Stimulated activated CD4-positive, alpha-beta T cell treated with anti-CD3 and anti-CD28 coated beads, Interleukin-15, amount 100 ng/mL, for 24 hours (primary cell): ENCODE data around the gene PEX10.

Experiments
- DNase-seq: peaks from one replicate; pipeline ENCODE4 v3.0.0-alpha.2; 2020

The PEX10 gene

DNA sequence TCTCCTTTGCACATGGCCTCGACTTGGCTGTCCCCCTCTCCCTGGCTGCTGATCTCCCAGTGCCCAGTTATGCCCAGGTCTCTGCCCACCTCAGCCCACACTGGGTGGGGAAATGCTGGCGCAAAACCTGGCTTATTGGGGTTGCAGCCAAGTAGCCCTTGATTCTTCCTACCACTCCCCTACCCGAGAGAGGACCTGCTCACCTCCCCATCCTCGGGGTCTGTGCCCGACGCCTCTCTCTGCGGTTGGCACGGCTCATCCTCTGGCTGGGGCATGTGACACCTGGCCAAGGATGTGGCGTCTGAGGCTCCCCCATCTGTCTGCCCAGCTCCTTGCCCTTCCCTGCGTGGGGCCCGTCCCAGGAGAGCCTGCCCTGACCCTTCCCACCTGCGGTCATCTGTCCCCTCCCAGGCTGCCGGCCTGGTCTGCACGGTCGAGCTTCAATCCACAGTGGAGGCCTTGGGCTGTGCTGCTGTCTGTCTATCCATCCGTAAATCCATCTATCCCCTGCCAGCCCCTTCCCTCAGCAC is 6.5 kb upstream of the PEX10 start:
- no peak for DNase-seq

DNA sequence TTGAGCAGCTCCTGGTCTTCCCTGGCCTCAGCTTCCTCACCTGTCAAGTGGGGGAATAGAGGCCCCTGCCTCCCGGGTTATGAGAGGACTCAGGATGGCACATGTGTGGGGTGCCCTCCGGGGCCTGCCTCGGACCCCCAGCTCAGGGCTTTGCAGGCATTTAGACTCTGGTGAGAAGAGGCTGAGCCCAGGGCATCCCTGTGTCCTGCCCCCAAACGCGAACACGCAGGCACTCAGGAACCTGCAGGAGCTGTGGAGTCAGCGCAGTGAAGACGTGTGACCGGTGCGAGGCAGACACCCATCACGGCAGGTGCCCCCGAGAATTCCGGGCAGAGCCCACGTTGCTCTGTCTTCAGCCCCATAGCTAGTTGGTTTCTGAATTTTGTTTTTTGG is 5.5 kb upstream of the PEX10 start:
- no peak for DNase-seq

DNA sequence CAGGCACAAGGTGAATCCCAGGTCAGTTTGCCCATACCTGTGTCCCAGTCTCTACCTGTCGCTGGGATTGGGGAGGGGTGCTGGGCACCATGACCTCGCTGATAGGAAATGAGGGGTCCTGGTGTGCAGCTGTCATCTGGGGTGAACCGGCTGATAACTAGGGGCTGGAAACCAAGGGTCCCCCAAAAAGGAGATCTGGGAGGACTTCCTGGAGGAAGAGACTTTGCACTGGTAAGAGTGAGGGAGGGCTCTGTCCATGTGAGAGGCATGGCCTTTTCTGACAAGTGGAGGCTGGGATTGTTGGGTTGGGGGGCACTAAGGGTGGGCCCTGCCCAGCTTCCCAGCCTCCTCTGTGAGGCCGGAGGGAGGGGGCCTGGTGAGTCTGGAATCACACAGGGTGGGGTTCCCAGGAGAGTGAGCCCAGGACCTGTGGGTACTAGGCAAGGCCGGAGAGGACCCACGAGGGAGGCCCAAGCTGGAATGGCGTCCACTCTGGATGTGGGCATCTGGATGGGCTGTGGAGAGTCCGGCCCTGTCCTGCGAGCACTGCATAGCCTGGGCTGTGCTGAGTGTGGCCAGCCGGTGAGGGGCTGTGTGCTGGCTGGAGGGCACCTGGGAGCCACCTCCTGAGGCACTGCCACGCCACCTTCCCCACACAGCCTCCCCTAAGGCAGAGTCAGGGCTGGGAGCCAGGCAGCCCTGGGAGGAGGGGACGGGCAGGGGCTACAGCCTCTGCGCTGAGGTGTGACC is 4.9 kb upstream of the PEX10 start:
- DNase-seq: no peak

DNA sequence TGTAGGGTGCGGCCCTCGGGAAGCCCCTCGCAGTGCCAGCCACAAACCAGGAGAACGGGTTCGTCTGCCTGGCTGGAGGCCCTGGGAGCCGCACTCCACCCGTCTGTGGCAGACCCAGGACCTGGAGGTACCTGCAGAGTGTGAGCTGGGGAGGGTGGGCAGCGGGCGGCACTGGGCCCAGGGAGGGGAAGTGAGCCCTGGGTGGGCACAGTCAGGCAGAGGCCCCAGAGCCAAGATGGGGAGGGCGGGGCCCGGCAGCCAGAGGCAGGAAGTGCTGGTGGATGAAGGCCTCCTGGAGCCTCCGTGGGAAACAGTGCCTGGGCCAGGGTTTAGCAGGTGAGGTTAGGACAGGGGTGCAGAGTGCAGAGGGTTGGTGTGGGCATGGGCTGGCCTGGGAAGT is 4.0 kb upstream of the PEX10 start:
- peak; percentile 56 for DNase-seq

DNA sequence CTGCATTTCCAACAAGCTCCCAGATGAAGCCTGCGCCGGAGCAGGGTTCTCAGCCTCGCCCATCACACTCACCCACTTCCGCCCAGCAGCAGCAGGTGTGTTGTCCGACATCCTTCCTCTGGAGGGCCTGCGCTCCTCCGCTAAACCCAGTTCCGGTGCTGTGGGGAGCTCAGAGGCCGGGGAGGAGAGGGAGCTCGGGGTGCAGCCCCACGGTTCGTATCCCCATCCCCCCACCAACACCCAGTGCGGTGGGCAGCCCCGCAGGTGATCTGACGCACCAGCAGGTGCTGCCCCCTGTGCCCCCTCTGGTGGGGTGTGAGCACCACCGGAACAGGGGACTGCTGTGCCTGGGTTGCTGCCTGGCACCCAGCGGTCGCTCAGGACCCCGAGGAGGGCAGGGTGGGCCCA is 3.4 kb upstream of the PEX10 start:
- peak; percentile 70 for DNase-seq

DNA sequence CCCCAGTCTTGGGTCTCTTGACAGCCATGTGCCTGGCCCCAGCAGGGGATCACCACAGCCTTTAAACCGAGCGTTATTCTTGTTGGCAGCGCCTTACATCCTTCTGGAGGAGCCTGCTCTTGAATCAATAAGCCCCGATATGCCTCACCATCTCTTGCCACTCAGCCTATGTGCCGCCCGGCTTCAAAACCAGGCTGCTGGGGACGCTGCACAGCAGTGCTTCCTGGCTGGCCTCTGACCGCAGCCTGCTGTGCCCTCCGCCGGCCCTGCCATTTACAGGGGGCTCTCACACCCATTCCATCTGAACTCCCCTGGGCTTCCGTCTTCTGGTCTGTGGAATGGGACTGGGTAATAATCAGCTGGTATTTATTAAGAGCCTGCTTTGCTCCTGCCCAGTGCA is 3.0 kb upstream of the PEX10 start:
- DNase-seq: no peak

DNA sequence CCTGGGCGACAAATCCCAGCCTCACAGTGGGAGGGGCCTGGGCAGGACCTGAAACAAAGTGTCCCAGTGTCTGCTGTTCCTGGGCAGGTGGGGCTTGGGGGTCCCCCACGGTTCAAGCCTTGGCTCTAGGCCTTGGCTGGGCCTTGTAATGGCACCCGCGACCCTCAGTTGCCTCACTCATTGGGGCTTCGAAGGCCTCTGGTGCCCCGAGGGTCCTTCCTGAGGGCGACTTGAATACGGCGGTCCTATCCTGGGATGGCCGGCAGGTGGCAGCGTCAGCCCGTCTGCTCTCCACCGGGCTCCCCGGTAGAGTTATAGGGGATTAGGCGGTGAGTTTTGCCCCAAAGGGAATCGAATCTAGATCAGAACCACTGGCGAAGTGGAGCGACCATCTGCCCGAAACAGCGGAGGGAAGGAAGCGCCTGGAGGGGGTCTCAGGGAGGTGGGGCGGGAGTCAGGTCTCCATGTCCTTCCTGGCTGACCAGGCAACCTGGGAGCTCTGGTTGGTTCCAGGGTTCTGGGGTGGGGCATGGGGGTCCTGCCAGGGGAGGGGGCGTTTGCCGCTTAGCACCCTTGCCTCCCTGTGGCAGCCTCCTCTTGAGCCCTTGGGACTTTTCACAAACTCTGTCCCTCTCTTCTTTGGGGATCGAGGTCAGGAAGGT is 2.1 kb upstream of the PEX10 start:
- peak; percentile 87 for DNase-seq

DNA sequence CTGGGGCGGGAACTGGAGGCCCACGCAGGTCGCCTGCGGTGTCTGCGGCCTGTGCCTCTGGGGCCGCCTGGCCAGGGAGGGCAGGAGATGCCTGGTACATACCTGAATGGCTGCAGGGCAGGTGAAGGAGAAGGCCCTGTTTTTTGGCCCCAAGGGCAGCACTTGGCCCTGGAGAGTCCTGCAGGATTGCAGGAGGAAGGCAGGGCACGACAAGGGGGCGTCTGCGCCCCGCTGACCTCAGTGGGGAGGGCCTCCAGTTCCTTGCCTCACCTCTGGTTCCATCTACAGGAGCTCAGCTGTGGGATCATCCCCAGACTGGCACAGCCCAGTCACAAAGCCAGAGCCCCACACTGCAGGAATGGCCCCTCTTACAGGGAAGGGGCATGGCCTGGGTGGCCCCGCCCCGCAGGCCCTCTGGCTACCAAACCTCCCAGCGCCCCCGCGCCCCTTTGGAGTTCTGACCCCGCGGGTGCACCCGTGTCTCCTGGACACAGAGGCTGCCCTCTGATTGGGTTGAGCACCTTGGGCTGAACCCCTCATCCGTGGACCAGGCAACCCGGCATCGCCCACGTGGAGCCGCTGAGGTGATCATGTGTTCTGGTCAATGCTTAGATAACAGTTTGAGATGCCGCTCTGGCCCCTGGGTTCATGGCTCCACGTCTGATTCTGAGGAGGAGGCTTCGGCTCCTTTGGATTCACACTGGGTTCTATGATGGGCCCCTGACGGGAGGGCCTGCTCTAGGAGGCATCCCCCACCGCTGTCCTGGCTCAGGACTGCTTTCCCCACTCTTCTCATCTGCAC is 1.3 kb upstream of the PEX10 start:
- peak; percentile 56 for DNase-seq

DNA sequence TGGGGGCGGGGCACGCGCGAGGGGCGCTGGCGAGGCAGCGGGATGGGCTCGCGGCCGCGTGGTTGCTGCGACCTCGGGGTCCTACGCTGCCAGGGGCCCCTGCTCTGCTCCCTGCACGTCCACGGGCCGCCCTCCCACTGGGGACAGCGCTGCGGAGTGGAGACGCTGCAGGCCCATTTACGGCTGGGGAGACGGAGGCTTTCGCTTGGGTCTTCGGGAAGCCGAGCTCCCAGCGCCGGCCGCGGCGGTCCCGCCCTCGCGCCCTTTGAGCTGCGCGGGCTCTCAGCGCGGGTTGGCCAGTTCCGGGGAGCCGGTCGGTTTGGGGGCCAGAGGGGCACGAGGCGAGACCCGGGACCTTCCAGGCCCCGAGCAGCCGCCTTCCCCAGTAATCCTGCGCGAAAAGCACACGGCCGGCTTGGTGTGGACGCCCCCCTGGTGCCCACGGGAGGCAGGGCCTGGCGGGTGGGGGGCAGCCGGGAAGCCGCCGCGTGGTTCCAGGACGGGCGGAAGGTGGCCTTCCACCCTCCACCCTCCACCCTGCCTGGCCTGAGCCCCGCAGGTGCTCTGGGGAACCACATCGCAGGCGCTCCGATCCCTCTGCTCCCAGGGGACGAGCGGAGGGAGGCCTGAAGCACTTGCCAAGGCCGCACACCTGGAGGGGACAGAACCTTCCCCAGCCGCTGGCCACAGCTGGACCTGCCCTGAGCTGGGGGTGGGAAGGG is 570 bp upstream of the PEX10 start:
- DNase-seq: no peak

DNA sequence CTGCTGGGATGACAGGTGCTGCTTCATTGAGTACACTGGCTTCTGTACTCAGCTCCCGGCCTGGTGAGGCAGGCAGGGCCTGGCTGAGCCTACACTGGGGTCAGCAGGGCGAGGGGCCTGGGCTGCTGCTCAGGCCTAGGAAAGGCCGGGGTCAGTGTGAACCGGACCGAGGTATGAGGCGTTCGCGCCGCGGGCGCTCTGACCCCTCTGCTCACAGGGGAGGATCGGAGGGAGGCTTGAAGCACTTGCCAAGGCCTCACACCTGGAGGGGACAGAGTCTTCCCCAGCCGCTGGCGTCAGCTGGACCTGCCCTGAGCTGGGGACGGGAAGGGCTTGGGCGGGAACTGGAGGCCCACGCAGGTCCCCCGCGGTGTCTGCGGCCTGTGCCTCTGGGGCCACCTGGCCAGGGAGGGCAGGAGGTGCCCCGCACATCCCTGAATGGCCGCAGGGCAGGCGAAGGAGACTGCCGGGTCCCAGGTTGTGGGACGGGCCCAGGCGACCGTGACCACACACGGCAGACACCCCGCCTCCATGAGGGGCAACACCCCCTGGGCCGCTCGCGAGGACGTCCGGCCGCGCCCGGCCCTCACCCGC is 466 bp downstream of the PEX10 start:
- DNase-seq: no peak

DNA sequence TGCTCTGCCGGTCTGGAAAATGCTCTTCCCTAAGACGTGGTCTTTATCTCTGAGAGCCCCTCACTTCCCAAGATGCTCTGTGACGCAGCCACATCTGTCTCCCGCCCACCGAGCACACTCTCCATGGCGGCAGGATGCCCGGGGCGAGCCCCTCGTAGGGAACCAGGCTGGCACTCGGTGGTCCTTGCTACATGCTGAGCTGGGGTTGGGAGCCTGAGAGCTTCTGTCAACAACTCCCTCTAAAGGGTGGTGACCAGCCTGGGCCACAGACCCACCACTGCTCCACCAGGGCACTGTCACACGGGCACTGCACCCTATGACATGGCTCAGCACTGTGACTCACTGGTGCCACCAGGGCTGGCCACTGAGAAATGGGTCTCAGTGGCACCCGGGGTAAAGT is 2.6 kb downstream of the PEX10 start:
- DNase-seq: no peak

DNA sequence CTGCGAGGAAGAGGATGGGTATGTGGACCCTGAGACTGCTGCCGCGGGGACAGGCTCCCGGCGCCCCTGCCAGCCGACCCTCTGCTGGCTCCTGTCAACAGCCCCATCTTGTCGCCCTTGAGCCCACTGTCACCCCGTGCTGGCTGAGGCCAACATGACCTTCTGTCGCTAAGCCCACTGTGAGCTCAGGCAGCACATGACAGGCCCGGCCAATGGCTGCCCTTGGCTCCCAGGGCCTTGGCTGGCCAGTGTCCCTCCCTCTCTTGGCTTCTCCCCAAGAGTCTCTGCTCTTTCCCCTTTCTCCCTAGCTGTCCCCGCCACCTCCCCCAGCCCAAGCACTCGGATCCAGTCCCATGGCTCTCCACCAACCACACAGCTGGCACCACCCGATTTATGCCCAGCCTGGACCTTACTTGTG is 3.5 kb downstream of the PEX10 start:
- no peak for DNase-seq

DNA sequence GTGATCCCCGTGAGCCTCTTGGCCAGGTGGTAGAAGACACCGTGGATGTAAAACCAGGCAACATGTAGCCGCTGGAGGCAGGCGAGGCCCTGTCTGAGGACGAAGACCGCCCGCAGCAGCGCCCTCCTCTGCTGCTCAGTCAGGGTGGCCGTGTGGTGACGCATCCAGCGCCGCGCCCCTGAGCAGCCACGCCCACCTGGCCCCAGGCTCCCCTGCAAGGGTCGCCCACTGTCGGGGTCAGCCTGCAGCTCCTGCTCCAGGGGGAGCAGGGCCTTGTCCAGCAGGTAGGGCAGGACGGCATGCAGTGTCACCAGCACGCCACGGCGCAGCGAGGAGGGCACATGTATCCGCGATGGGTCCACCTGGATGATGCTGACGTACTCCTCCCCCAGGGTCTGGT is 3.9 kb downstream of the PEX10 start:
- DNase-seq: no peak

DNA sequence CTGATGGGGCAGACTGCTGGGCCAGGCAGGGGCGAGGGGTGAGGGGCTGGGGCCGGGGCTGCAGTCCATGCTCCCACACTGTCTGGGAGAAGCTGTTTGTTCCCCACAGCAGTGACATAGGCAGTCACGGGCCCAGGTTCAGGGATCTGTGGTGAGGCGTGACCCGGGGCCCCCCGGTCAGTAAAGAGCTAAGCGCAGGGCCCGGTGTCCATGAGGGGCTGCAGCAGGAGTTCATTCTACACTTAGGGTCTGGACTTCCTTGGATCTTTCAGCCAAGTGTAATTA is 4.4 kb downstream of the PEX10 start:
- DNase-seq: no peak

DNA sequence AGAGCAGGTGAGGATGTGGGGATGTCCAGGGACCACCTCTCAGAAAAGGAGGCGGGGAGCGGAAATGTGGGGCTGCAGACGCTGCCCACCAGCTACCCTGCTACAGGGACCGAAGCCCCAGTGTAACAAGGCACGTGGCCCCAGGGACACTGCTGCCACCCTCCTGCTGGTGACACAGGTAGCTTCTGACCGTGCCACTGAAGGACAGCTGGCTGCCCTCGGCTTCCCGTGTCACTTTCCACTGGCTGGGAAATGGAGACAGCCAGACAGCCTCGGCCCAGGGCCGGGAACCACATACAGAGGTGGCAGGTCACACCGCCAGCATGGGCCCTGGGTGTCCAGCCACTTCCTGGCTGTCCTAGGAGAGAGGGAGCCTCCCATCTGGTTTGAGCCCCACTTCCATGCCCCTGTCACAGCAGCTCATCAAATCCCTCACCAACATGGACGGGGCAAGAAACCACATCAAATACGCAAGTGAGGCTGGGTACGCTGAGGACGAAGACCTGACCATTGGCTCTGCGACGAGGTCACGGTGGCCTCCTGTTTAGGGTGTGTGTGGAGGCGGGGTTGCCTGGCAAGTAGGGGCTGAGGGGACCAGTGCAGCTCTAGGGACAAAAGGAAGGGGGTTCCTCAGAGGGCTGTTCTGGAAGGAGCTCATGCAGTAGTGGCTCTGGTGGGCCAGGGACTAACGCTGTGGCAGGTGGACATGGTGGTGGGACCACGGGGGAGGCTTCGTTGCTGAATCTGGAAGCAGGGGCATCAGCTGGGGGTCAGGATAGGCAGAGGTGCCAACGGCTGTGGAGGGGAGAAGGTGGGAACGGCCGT is 5.0 kb downstream of the PEX10 start:
- no peak for DNase-seq

DNA sequence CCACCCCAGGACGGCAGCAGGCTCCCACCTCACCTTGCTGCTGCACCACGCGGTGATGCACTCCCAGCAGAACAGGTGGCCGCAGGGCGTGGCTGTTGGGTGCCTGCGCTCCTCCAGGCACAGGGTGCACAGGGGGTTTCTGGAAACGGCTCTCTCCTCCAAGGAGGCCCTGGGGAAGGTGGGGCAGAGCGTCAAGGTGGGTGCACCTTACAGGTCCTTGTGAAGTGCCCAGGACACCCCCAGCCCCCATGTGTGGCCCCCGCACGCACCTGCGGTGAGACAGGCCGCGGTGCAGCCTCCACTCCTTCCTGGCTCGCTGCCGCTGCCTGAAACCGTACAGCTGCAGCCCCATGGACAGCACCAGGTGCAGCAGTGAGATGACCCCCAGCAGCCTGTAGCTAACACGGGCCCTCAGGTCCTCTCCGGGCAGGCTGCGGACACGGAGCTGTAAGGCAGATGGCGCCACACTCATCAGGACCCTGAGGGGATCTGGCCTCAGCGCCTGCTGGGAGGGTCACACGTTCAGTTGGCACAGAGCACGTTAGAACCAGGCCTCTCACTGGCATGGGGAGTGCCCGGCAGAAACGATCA is 5.8 kb downstream of the PEX10 start:
- DNase-seq: no peak

DNA sequence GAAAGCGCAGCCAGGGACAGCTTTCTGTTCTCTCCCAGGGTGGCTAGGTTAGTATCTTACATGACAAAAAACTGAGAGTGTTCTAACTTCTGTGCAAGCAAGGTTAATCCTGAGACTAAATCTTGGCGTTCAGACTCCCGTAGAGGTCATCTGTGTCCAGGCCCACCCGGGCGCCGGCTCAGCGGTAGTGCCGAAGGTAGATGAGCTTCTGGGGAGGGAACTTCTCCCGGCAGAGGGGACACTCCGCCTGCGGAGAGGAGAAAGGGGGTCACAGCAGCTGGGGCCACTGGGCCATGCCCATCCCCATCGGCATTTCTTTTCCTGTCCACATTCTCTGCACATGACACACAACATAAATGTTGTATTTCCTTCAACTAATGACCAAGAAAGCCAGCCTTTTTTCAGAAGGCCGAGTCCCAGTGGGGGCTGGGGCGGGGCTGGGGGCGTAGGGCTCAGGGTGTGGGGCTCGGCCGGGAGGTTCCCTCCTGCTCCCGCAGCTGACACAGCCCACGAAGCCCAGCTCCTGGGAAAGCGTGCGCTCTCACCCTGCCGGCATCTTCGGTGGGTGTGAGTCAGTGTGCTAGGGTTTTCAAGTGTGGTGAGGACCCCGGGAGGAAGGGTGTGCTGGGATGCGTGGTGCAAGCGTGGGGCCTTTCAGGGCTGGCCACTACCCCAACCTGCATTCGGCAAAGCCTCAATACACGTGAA is 6.6 kb downstream of the PEX10 start:
- DNase-seq: no peak

DNA sequence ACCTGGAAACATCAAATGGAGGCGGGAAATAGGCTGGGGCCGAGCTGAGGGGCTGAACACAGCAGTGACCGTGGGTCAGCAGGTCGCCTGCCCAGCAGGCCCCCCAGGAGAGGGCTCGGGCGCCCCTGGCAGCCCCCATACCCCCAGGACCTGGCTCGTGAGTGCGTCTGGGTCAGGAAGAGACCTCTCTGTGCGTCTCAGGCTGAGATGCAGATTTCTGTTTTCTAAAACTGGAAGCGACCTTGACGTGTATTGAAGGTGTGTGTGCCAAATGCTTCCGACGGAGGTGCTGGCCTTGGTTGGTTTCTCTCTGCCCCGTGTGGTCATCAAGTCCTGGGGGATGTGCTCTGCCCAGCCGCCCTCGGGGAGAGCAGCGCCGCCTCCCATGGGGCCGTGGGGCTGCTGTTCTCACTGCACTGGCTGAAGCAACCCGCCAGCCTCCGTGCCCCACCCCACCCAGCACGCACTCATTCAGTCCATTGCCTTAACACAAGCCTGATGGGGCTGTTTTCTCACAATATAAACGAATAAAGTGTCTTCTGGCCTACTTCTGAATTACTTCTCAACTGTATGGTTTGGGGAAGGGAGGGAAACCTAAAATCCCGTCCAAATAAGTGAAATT is 7.4 kb downstream of the PEX10 start:
- no peak for DNase-seq

DNA sequence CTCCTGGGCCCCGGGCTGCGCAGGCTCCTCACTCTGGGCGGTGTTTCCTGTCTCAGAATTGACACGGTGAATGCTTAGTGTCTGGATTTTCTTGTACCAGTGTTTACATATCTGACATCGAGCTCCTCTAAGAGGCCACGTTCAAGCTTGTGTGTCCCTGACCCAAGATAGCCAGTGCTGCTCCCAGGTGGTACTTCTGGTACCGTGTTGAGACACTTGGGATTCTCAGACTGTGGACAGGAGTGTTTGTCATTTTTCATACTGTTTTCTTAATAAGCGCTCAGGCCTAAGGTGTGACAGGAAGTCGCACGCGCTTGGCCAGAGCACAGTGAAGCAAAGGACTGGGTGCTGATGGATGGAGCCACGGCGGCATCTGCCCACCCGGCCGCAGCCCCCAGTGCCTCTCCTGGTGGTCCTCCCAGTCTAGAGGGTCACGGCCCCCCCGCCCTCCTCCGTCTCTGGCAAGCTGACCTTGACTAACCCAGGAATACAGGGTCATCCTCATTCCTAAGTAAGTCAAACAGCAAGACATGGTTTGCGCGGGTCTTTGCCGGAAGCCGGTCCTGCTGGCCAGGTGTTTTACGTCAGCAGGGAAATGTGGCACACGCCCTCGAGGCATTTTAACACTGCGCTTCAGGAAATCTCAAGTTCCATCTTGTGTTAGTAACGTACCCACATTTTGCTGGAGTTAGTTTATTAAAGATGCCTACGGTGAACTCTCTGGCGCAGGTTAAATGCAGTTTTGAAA is 8.0 kb downstream of the PEX10 start:
- no peak for DNase-seq

DNA sequence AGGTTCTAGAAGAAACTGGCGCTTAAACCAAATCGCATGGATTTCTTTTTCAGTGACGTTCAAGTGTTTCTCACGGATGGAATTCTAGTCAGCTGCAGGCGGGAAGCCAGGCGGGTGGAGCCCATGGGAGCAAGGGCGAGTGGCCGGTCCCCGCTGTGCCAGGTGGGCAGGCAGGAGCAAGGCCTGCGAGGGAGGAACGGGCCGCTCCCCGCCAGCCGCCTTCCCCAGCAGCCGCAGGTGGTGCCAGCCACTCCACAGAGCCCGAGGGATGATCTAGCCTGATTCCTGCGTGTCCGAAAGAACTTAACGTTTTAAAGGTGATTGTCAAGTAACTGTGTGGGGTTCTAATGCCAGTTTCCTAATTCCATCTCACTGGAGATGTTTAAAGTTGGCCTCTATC is 9.1 kb downstream of the PEX10 start:
- no peak for DNase-seq
